CD4-positive, alpha-beta T cell treated with Interleukin-6 at 100 ng/mL for 8 hours (primary cell): Measurements from ENCODE around the gene AP4E1.
A peak's percentile ranks its signal among the peaks of the same experiment; 100 is the strongest.
"Not testable (repeated sequence)": the region's sequence is repeated elsewhere in the genome, so short reads cannot be mapped to it uniquely, and the experiment has no call there.

Experiments used
- DNase-seq: peaks from one replicate; pipeline ENCODE4 v3.0.0-alpha.2; 2020; ENCODE audit warnings: mixed read lengths, low spot score

The AP4E1 gene

GRCh38 chr15:50908209-50909009, at the start of gene AP4E1:
TSS of gene AP4E1 (plus strand) at chr15:50908683. CDS start at chr15:50908779, 96 bp downstream.
- peak; percentile 91 for DNase-seq

DNA sequence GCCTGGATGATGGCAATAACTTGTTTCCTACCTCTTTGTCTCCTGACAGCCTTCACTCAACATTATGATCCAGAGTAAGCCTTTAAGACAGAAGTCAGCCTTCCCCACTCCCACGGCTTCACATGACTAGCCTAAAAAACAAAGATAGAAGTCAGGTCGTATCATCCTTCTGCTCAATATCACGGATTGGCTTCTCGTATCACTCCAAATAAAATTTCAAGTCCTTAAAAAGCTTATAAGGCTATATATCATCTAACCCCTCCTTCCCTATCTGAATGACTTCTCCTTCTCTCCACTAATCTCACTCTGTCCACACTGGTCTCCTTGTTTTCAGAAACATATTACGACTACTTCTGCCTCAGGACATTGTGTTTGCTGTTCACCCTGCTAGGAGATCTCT, 47.7 kb upstream of the AP4E1 start:
- DNase-seq: no peak

DNA sequence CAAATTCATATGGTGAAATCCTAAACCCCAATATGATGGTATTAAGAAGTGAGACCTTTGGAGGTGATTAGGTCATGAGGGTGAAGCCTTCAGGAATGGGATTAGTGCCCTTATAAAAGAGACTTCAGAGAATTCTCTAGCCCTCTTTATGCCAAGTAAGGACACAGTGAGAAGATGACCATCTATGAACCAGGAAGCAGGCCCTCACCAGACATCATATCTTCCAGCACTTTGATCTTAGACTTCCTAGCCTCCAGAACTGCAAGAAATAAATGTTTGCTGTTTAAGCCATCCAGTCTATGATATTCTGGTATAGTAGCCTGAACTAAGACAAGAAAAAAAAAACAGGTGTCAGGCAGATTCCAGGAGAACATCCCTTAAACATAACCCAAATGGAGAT, 45.9 kb upstream of the AP4E1 start:
- DNase-seq: no peak

DNA sequence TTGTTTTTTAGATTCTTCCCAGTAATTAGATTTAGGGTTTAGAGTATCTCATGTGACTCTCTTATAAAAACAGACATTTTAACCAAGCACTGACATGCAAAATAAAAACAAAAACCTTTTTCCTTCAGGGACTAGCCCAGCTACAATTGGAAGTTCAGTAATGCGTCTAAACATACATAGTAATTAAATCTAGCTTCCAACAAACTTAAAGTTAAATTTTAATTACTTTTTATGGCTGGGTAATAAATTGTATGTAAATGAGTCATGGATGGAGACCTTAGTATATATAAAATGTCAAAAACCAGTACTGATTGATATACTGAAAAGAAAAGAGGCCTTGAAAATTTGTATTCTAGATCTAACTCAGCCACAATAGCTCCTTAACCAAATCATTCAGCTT, 43.6 kb upstream of the AP4E1 start:
- DNase-seq: no peak

DNA sequence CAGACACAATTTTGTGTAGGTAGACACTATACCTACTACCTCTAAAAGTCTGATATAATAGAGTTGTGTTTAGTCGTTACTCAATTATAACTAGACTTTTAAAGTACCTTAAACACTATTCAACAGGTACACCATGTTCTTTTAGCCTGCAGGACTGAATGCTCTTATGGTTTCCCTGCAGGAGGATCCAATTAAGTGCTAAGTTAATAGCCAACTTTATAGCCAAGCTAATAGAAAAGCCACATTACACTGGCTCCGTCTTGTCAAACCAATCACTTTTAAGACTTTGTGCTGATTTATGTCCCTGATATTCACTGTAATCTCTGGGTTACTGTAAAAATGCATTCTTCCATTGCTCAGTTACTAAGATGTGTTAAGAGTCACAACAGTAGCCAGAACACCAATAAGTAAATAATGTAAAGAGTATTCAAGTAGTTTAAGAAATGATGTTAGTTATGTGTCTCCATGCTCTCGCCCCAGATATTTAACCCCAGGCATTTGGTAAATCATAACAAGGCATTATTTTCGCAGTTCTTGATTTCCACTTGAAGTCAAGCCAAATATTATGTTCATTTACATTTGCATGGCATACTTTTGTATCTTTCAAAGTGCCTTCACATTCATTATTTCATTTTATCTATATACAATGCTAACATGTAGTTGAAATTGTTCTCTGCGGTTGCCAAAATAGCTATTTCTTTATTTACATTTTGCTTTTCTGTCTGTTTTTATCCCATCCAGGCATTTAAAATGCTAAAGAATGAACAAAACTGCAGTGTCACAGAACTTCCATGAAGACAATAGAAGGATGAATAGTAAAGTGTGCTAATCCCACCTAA, 42.7 kb upstream of the AP4E1 start:
- no peak for DNase-seq

GRCh38 chr15:50871832-50872231, 36.7 kb upstream of the AP4E1 start:
- no peak for DNase-seq

- no peak for DNase-seq
Measured at GRCh38 chr15:50872832-50873426, 35.6 kb upstream of the AP4E1 start.

- DNase-seq: no peak
Measured at GRCh38 chr15:50873935-50874361, 34.5 kb upstream of the AP4E1 start.

- not testable (repeated sequence) for DNase-seq
Measured at GRCh38 chr15:50875238-50875637, 33.2 kb upstream of the AP4E1 start.

DNA sequence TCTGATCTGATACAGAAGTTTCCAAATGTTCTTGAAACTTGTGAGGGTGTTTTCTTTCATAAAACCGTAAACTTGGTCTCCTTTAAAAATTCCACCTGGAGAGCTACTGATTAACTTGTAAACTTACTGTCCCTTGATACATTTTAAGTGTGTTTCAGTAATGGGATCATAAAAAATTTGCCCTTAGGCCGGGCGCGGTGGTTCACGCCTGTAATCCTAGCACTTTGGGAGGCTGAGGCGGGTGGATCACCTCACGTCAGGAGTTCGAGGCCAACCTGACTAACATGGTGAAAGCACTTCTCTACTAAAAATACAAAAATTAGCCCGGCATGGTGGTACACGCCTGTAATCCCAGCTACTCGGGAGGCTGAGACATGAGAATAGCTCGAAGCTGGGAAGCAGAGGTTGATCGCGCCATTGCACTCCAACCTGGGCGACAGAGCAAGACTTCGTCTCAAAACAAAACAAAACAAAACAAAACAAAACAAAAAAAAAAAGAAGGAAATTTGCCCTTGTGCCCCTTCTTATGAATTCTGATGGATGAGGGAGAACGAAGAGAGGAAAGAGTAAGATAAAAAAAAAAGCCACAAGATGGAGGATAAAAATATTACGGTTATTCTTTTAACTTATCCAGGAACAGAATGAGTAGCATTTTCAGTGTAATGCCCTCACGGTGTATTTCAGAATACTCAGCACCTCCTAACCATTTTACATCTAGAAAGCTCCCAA, 32.1 kb upstream of the AP4E1 start:
- DNase-seq: no peak

GRCh38 chr15:50876989-50877360, 31.5 kb upstream of the AP4E1 start:
- DNase-seq: peak; percentile 67

GRCh38 chr15:50879016-50879617, 29.4 kb upstream of the AP4E1 start:
- no peak for DNase-seq

- DNase-seq: no peak
Measured at GRCh38 chr15:50880206-50880605, 28.3 kb upstream of the AP4E1 start.

GRCh38 chr15:50880651-50881114, 27.8 kb upstream of the AP4E1 start:
- no peak for DNase-seq

DNA sequence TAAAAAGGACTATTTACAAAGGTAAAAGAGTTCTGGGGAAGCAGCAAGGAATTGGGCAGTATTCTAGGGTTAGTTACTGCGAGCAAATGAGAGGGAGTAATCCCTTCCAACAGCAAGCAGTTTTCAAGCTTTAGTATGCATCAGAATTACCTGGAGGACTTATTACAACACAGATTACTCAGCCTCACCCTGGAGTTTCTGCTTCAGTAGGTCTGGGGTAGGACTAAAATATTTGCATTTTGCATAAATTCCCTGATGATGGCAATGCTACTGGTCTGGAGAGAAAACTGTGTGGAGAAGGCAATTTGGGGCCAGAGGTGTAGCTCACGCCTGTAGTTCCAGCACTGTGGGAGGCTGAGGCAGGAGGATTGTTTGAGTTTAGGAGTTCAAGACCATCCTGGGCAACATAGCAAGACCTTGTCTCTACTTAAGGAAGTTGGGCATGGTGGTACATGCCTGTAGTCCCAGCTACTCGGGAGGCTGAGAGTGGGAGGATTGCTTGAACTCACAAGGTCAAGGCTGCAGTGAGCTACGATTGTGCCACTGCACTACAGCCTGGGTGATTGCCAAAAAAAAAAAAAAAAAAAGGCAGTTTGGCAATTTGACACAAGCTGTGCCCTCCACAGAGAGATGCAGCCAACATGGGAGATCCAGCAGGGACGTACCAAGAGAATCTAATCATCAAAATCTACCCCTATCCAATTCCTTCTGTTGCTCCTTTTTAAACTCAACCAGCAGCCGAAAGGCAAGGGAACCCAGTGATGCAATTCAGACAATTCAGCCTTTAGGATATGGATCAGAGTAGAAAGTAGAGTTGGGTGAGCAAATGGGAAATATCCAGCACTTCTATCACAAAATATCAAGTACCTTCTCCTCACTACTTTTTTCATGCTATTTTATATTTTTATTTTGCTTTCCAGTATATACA, 27.1 kb upstream of the AP4E1 start:
- no peak for DNase-seq

DNA sequence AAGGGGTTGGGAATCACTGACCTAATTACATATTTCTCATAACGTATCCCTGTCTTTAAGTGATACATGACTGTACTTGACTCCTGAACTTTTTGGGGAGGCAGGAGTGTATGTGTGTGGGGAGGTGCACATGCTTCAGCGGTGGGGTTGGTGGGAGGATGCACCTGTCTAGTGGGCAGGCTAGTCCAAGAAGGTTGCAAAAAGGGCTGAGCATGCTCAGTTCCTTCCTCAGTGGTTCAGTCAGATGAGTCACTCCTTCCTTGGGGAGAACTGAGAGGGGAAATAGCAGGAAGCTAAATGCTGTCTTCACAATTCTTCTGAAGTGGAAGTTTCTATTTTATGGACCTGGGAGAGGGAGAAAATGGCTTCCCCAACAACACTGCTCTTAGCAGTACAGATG, 24.6 kb upstream of the AP4E1 start:
- DNase-seq: peak; percentile 34

DNA sequence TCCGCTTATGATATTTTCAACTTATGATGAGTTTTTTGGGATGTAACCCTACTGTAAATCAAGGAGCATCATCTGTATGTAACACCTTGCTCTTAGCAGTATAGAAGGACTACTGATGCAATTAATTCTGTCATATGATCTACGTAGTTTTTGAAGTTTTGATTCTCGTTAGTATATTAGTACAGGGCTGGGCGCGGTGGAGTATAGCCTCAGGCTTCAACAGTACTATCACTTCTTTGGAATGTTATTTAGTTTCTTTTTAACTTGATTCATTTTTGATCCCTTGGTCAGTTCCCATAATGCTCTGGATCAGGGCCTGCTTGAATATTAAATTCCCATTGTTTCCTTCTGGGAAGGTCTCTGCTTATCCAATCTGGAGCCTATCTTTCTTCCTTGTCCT, 23.9 kb upstream of the AP4E1 start:
- no peak for DNase-seq

- no peak for DNase-seq
Measured at GRCh38 chr15:50886139-50886467, 22.4 kb upstream of the AP4E1 start.

- no peak for DNase-seq
Measured at GRCh38 chr15:50886611-50887345, 21.7 kb upstream of the AP4E1 start.

DNA sequence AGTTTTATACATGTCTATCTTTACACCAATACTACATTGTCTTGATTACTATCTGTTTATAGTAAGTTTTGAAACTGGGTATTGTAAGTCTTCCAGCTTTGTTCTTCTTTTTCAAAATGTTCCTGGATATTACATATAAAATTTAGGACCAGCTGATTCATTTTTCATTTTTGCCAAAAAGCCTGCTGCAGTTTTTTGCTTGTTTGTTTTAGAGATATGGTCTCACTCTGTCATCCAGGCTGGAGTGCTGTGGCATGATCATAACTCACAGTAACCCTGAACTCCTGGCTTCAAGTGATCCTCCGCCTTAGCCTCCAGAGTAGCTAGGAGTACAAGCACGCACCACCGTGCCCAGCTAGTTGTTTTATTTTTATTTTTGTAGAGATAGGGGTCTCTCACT, 20.4 kb upstream of the AP4E1 start:
- no peak for DNase-seq
